ENCODE results near the gene ETFB.

ETFB gene

GRCh38 chr19:51357952-51358351 lies 8.2 kb downstream of the ETFB start:
- TF ChIP-seq, protein P1, sequence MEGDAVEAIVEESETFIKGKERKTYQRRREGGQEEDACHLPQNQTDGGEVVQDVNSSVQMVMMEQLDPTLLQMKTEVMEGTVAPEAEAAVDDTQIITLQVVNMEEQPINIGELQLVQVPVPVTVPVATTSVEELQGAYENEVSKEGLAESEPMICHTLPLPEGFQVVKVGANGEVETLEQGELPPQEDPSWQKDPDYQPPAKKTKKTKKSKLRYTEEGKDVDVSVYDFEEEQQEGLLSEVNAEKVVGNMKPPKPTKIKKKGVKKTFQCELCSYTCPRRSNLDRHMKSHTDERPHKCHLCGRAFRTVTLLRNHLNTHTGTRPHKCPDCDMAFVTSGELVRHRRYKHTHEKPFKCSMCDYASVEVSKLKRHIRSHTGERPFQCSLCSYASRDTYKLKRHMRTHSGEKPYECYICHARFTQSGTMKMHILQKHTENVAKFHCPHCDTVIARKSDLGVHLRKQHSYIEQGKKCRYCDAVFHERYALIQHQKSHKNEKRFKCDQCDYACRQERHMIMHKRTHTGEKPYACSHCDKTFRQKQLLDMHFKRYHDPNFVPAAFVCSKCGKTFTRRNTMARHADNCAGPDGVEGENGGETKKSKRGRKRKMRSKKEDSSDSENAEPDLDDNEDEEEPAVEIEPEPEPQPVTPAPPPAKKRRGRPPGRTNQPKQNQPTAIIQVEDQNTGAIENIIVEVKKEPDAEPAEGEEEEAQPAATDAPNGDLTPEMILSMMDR (IDR thresholded peaks at IDR 0.05; ENCODE audit: low read depth, low read length, poor library complexity, severe bottlenecking), result no peak
- no peak for TF ChIP-seq EZH2phosphoT487 (IDR thresholded peaks at IDR 0.05; ENCODE audit: borderline replicate concordance, low read length)
- Histone ChIP-seq H4K20me1 (ENCODE audit: control insufficient read depth, insufficient read depth, low read depth, low read length) (no peaks in the 10 kb centered on the region), H3K9me3 (ENCODE audit: control insufficient read depth, insufficient read depth, low read length) (no peaks in the 10 kb centered on the region), H3K79me2 (ENCODE audit: control insufficient read depth, low read length) (peaks cover 7% of the 10 kb centered on the region; the same call in 1 of the 2 replicates), H3K4me2 (ENCODE audit: low read length) (no peak overlapping the region), H3K9me2 (replicated peaks; ENCODE audit: control insufficient read depth, low read length) (no peaks in the 10 kb centered on the region), H3F3A (ENCODE audit: control insufficient read depth, insufficient read depth) (no peaks in the 10 kb centered on the region), H3K27ac (ENCODE audit: low read depth, low read length) (no peak overlapping the region), H3K4me1 (ENCODE audit: control insufficient read depth, low read length) (peaks cover 9% of the 10 kb centered on the region), H3K27me3 (ENCODE audit: control insufficient read depth, low read length) (no peaks in the 10 kb centered on the region), H3K4me3 (ENCODE audit: low read length) (no peak overlapping the region), H3K36me3 (ENCODE audit: control insufficient read depth, low read length) (no peaks in the 10 kb centered on the region)

DNA sequence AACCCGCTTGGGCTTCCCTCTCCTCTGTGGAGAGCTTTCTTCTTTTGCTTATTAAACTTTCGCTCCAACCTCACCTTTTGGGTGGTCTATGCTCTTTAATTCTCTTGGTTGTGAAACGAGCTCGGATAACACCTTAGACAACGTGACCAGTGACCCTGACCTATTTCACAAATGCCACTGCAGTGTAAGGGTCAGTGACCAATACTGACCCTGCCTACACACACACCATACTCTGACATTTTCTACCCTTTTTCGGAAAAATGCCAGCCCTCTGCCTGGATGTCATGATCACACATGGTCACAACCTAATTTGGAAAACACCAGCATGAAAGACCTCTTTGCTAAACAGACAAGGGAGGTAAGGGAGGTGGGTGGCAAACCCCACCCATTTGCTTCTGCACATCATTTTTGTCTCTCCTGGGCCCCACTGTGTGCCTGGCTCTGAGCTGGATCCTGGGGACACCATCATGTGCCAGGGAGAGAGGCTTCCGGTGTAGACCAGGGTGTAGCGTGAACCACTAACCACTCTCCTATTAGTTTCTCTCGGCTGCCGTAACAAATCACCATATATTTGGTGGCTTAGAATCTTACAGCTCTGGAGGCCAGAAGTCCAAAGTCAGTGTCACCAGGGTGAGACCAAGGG lies 9.9 kb downstream of the ETFB start:
- Histone ChIP-seq H3K4me2 (ENCODE audit: low read length) (no peak overlapping the region), H3K27me3 (ENCODE audit: control insufficient read depth, low read length) (no peaks in the 10 kb centered on the region), H3F3A (ENCODE audit: control insufficient read depth, insufficient read depth) (no peaks in the 10 kb centered on the region), H3K9me3 (ENCODE audit: control insufficient read depth, insufficient read depth, low read length) (no peaks in the 10 kb centered on the region), H3K27ac (ENCODE audit: low read depth, low read length) (no peak overlapping the region), H3K9me2 (replicated peaks; ENCODE audit: control insufficient read depth, low read length) (no peaks in the 10 kb centered on the region), H3K4me3 (ENCODE audit: low read length) (no peak overlapping the region), H3K79me2 (ENCODE audit: control insufficient read depth, low read length) (no peaks in the 10 kb centered on the region), H3K36me3 (ENCODE audit: control insufficient read depth, low read length) (no peaks in the 10 kb centered on the region), H4K20me1 (ENCODE audit: control insufficient read depth, insufficient read depth, low read depth, low read length) (no peaks in the 10 kb centered on the region), H3K4me1 (ENCODE audit: control insufficient read depth, low read length) (no peaks in the 10 kb centered on the region)
- TF ChIP-seq, protein P1 (IDR thresholded peaks at IDR 0.05; ENCODE audit: low read depth, low read length, poor library complexity, severe bottlenecking), result no peak

- Histone ChIP-seq H3K4me1 (ENCODE audit: control insufficient read depth, low read length) (no peaks in the 10 kb centered on the region), H3K9me3 (ENCODE audit: control insufficient read depth, insufficient read depth, low read length) (no peaks in the 10 kb centered on the region), H4K20me1 (ENCODE audit: control insufficient read depth, insufficient read depth, low read depth, low read length) (no peaks in the 10 kb centered on the region), H3K79me2 (ENCODE audit: control insufficient read depth, low read length) (no peaks in the 10 kb centered on the region), H3K4me2 (ENCODE audit: low read length) (no peak overlapping the region), H3K36me3 (ENCODE audit: control insufficient read depth, low read length) (peaks cover 5% of the 10 kb centered on the region; the same call in 1 of the 2 replicates), H3F3A (ENCODE audit: control insufficient read depth, insufficient read depth) (no peaks in the 10 kb centered on the region), H3K27me3 (ENCODE audit: control insufficient read depth, low read length) (no peaks in the 10 kb centered on the region), H3K27ac (ENCODE audit: low read depth, low read length) (no peak overlapping the region), H3K9me2 (replicated peaks; ENCODE audit: control insufficient read depth, low read length) (no peaks in the 10 kb centered on the region), H3K4me3 (ENCODE audit: low read length) (no peak overlapping the region)
- no peak for TF ChIP-seq EZH2phosphoT487 (IDR thresholded peaks at IDR 0.05; ENCODE audit: borderline replicate concordance, low read length)
- TF ChIP-seq, protein P1 (IDR thresholded peaks at IDR 0.05; ENCODE audit: low read depth, low read length, poor library complexity, severe bottlenecking), result no peak
Measured at GRCh38 chr19:51354742-51355148, 11.4 kb downstream of the ETFB start.
